Activated CD8-positive, alpha-beta T cell treated with anti-CD3 and anti-CD28 coated beads for 36 hours (primary cell): ENCODE measurements around the gene TMEM63B. TPM values are rescaled to one million over a fixed set of nuclear protein-coding genes. Genes with fewer than 3 reads are reported as not detected.

Experiments used
- ATAC-seq: fragments of 200-7000 bp; cut with Tn5 transposase; one replicate; pipeline ENCODE4 v1.10.0; 2021; ENCODE audit warnings: mild to moderate bottlenecking, moderate library complexity
- CTCF ChIA-PET: fragments of 350-600 bp; sonication (Branson Sonifier 250); formaldehyde crosslinking; loops from one replicate; lab custom pipeline; 2021; ENCODE audit warnings: antibody characterized with exemption; lab: Charles Lee
- POLR2A ChIA-PET: fragments of 350-600 bp; sonication (Branson Sonifier 250); formaldehyde crosslinking; loops from one replicate; lab custom pipeline; 2021; ENCODE audit warnings: antibody characterized with exemption; lab: Charles Lee
- DNase-seq: peaks from one replicate; pipeline ENCODE4 v3.0.0-alpha.2; 2020
- H3K27ac Mint-ChIP-seq: one replicate; pipeline ENCODE4 v1.8.0; 2021; ENCODE audit warnings: mild to moderate bottlenecking, mixed read lengths
- H3K27me3 Mint-ChIP-seq: one replicate; pipeline ENCODE4 v1.8.0; 2021; ENCODE audit warnings: mixed read lengths
- H3K36me3 Mint-ChIP-seq: one replicate; pipeline ENCODE4 v1.8.0; 2021; ENCODE audit warnings: low read depth, mixed read lengths
- H3K4me1 Mint-ChIP-seq: one replicate; pipeline ENCODE4 v1.8.0; 2021; ENCODE audit warnings: low read depth, mixed read lengths
- H3K4me3 Mint-ChIP-seq: one replicate; pipeline ENCODE4 v1.8.0; 2021; ENCODE audit warnings: mild to moderate bottlenecking, moderate library complexity, mixed read lengths
- H3K9me3 Mint-ChIP-seq: one replicate; pipeline ENCODE4 v1.8.0; 2021; ENCODE audit warnings: mixed read lengths
- CTCF ChIP-seq: fragments of 200-600 bp; IDR thresholded peaks from one replicate; pipeline ENCODE4 v1.8.0; 2022; ENCODE audit warnings: antibody characterized with exemption, mild to moderate bottlenecking
- intact Hi-C: fragments of 100-400 bp; cut with micrococcal nuclease; formaldehyde crosslinking; loops from one replicate; pipeline ENCODE4 v1.10.0; 2022
- total RNA-seq, 2 experiments: library from RNA; stranded (reverse); gene quantifications; one replicate each; pipeline ENCODE4 v1.2.3, GENCODE V29; 2021

The TMEM63B gene
- total RNA-seq, 2 experiments from 2014 or later = 9.1 to 12.9 TPM

GRCh38 chr6:44145839-44146238 lies 18.5 kb downstream of the TMEM63B start:
- CTCF ChIA-PET = no interaction called here
- Mint-ChIP-seq H3K4me3 (no peak overlapping the region), H3K36me3 (peaks cover 21% of the 10 kb centered on the region), H3K4me1 (no peaks in the 10 kb centered on the region), H3K27ac (no peak overlapping the region), H3K9me3 (no peaks in the 10 kb centered on the region), H3K27me3 (no peaks in the 10 kb centered on the region)
- ATAC-seq (no peak), DNase-seq (no peak)
- no peak for TF ChIP-seq CTCF
- intact Hi-C loops = no loop called here
- POLR2A ChIA-PET = no interaction called here

GRCh38 chr6:44146685-44147084 lies 19.3 kb downstream of the TMEM63B start:
- H3K9me3 Mint-ChIP-seq = no peaks in the 10 kb centered on the region
- no peak overlapping the region for H3K27ac Mint-ChIP-seq
- ChIA-PET POLR2A (no interaction called here), CTCF (interaction anchor here (1.0 kb wide), 1 partner anchor 26 kb away, joined by 3 read pairs; no protein-coding TSS in a partner anchor)
- ATAC-seq (no peak), DNase-seq (no peak)
- no peaks in the 10 kb centered on the region for H3K27me3 Mint-ChIP-seq
- peaks cover 15% of the 10 kb centered on the region for H3K36me3 Mint-ChIP-seq
- intact Hi-C loops = no loop called here
- H3K4me1 Mint-ChIP-seq = peaks cover 5% of the 10 kb centered on the region
- H3K4me3 Mint-ChIP-seq = no peak overlapping the region
- TF ChIP-seq CTCF = no peak

- no peak for ATAC-seq
Observed at GRCh38 chr6:44147256-44147655, 19.9 kb downstream of the TMEM63B start.

GRCh38 chr6:44148306-44148705 lies 21.0 kb downstream of the TMEM63B start:
- no peak for ATAC-seq
- no peaks in the 10 kb centered on the region for H3K27me3 Mint-ChIP-seq
- no peaks in the 10 kb centered on the region for H3K9me3 Mint-ChIP-seq
- no peak overlapping the region for H3K4me3 Mint-ChIP-seq
- POLR2A ChIA-PET = interaction anchor here (0.9 to 1.0 kb wide), 2 partner anchors 14 to 165 kb away, joined by 3 read pairs; partner anchors contain the start of gene AARS2
- intact Hi-C loops = no loop called here
- DNase-seq = no peak
- peaks cover 15% of the 10 kb centered on the region for H3K36me3 Mint-ChIP-seq
- H3K27ac Mint-ChIP-seq = no peak overlapping the region
- TF ChIP-seq CTCF = no peak
- peaks cover 5% of the 10 kb centered on the region for H3K4me1 Mint-ChIP-seq
- CTCF ChIA-PET = no interaction called here

More at GRCh38 chr6:44147256-44147655, 19.9 kb downstream of the TMEM63B start:
- Mint-ChIP-seq H3K36me3 (peaks cover 15% of the 10 kb centered on the region), H3K27me3 (no peaks in the 10 kb centered on the region), H3K27ac (no peak overlapping the region), H3K9me3 (no peaks in the 10 kb centered on the region), H3K4me3 (no peak overlapping the region), H3K4me1 (peaks cover 5% of the 10 kb centered on the region)
- CTCF ChIA-PET = interaction anchor here (1.0 kb wide), 1 partner anchor 26 kb away, joined by 3 read pairs; no protein-coding TSS in a partner anchor
- POLR2A ChIA-PET = no interaction called here
- DNase-seq = no peak
- no peak for TF ChIP-seq CTCF
- intact Hi-C loops = no loop called here

- no peaks in the 10 kb centered on the region for H3K9me3 Mint-ChIP-seq
- H3K4me3 Mint-ChIP-seq = no peak overlapping the region
- no peak for TF ChIP-seq CTCF
- ChIA-PET CTCF (interaction anchor here (0.6 to 2.8 kb wide), 5 partner anchors 18 to 85 kb away, joined by 3 to 60 read pairs (median 5); no protein-coding TSS in a partner anchor), POLR2A (interaction anchor here (1.0 kb wide), 1 partner anchor 164 kb away, joined by 3 read pairs; the partner anchor contains the start of gene AARS2)
- DNase-seq (no peak), ATAC-seq (no peak)
- H3K4me1 Mint-ChIP-seq = peaks cover 5% of the 10 kb centered on the region
- intact Hi-C loops = loop anchor here (2.0 kb wide), 1 partner anchor 53 kb away; no protein-coding TSS in a partner anchor
- no peaks in the 10 kb centered on the region for H3K27me3 Mint-ChIP-seq
- H3K27ac Mint-ChIP-seq = no peak overlapping the region
- H3K36me3 Mint-ChIP-seq = peaks cover 15% of the 10 kb centered on the region
Observed at GRCh38 chr6:44149369-44150012, 22.1 kb downstream of the TMEM63B start.
